ENCODE results near the gene TSPAN11.

DNA sequence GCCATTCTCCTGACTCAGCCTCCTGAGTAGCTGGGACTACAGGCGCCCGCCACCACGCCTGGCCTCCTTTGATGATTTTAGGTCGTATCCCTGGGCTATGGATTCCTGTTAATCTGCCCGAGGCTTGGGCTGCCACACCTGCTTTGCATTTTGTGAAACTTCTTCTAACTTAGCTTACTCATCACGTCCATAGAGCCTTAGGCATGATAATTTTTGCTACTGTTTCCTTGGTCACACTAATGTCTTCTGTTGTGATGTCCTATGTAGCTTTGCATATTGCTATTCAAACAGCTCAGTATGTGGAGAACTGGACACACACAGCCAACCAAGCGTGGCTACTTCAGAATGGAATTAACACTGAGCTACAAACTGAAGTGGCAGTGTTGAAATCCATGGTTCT, 99.7 kb downstream of the TSPAN11 start:
- TF ChIP-seq, protein P1, sequence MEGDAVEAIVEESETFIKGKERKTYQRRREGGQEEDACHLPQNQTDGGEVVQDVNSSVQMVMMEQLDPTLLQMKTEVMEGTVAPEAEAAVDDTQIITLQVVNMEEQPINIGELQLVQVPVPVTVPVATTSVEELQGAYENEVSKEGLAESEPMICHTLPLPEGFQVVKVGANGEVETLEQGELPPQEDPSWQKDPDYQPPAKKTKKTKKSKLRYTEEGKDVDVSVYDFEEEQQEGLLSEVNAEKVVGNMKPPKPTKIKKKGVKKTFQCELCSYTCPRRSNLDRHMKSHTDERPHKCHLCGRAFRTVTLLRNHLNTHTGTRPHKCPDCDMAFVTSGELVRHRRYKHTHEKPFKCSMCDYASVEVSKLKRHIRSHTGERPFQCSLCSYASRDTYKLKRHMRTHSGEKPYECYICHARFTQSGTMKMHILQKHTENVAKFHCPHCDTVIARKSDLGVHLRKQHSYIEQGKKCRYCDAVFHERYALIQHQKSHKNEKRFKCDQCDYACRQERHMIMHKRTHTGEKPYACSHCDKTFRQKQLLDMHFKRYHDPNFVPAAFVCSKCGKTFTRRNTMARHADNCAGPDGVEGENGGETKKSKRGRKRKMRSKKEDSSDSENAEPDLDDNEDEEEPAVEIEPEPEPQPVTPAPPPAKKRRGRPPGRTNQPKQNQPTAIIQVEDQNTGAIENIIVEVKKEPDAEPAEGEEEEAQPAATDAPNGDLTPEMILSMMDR (IDR thresholded peaks at IDR 0.05; ENCODE audit: low read length) = no peak
- no peak for TF ChIP-seq EZH2 (IDR thresholded peaks at IDR 0.05; ENCODE audit: borderline replicate concordance, low read length)

All from OCI-LY1 (cell line).